Gastrocnemius medialis (tissue), 4 donors: ENCODE results near the gene HSPA6. TPM values are rescaled to one million over a fixed set of nuclear protein-coding genes. Genes with fewer than 3 reads are reported as not detected.
A peak's percentile ranks its signal among the peaks of the same experiment; 100 is the strongest.
"Not testable (repeated sequence)": the region's sequence is repeated elsewhere in the genome, so short reads cannot be mapped to it uniquely, and the experiment has no call there.

Experiments used
- ATAC-seq, 2 donors: fragments of 150-250 bp; one replicate each; pipeline ENCODE4 v1.9.1; 2016
- DNase-seq, 2 donors: peaks; one replicate each; pipeline ENCODE4 v3.0.0-alpha.2; 2019
- H3K27ac ChIP-seq, 4 donors: fragments of 200-600 bp; sonication (generic); 1 replicate in 1 of 4; 2 replicates in 3 of 4; pipeline ENCODE4 v1.5.1; 2016 to 2018; ENCODE audit warnings: mild to moderate bottlenecking in 2 of 4, moderate library complexity in 1 of 4
- H3K27me3 ChIP-seq, 3 donors: fragments of 200-600 bp; sonication (generic) in 2 of 3; 1 replicate in 1 of 3; 2 replicates in 2 of 3; pipeline versions ENCODE4 v1.5.1 to v1.6.0; 2016 to 2019; ENCODE audit warnings: mild to moderate bottlenecking in 1 of 3, moderate library complexity in 1 of 3
- H3K36me3 ChIP-seq, 2 donors: fragments of 200-600 bp; sonication (generic) in 1 of 2; one replicate each; pipeline ENCODE4 v1.5.1; 2017 to 2018
- H3K4me1 ChIP-seq, 2 donors: fragments of 200-600 bp; sonication (generic) in 1 of 2; one replicate each; pipeline ENCODE4 v1.5.1; 2016 to 2017; ENCODE audit warnings: mild to moderate bottlenecking in 2 of 2
- H3K4me3 ChIP-seq, 4 donors: fragments of 200-600 bp; sonication (generic) in 3 of 4; 1 replicate in 1 of 4; 2 replicates in 3 of 4; pipeline ENCODE4 v1.5.1; 2016 to 2019; ENCODE audit warnings: mild to moderate bottlenecking in 2 of 4
- H3K9me3 ChIP-seq, 3 donors: fragments of 200-600 bp; sonication (generic) in 2 of 3; 1 replicate in 1 of 3; 2 replicates in 2 of 3; pipeline ENCODE4 v1.5.1; 2016 to 2019
- POLR2A ChIP-seq, 2 donors: fragments of 450-650 bp; IDR thresholded peaks; one replicate each; pipeline ENCODE4 v1.6.1; 2017; ENCODE audit warnings: antibody characterized with exemption in 2 of 2, mild to moderate bottlenecking in 2 of 2, moderate library complexity in 2 of 2
- in situ Hi-C, 4 donors: fragments of 200-750 bp; cut with MboI; loops; one replicate each; pipeline versions ENCODE4 v1.15.0 to v1.8.0; 2017; ENCODE audit warnings: low sequenced_read_pairs in 4 of 4
- intact Hi-C: fragments of 100-400 bp; cut with DNase I; formaldehyde crosslinking; loops from one replicate; pipeline ENCODE4 v1.15.1; 2023; ENCODE audit warnings: low total_unique reads
- total RNA-seq, 4 donors: library from RNA; depleted of rRNA; stranded (reverse); fragments of >200 nt; gene quantifications; one replicate each; pipeline versions ENCODE4 v1.1.0 to v1.2.3, GENCODE V29; 2016
- TF ChIP-seq, protein P1 (sequence below), 5 experiments: fragments of 450-650 bp in 3 of 5; fragments of 200-600 bp in 2 of 5; sonication (generic) in 2 of 5; IDR thresholded peaks in 4 of 5; conservative IDR thresholded peaks in 1 of 5; 1 replicate in 4 of 5; 2 replicates in 1 of 5; pipeline ENCODE4 v1.5.1; 2016 to 2019; ENCODE audit warnings: antibody characterized with exemption in 5 of 5, mild to moderate bottlenecking in 3 of 5, moderate library complexity in 3 of 5

HSPA6 gene
- total RNA-seq, 4 donors from 2014 or later, result 0.25 to 0.60 TPM; not detected in 2

DNA sequence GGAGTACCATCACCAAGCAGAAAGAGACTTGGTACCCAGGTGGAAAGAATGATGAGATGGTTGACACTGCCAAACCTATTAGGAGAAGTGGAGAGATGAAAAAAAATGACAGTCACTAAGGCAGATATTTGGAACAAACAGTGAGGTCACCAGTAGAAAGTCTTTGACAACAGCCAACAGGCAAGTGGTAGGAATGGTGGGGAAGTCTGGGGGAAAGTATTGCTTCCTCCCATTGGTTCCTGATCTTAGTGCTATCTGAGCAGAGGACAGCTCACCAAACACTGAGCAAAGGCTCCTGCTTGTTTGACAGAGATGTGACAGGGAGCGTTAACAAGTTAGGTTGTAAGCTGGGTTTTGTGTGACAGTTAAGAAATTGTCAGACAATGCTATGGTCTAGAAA lies 18.8 kb downstream of the HSPA6 start:
- H3K27ac ChIP-seq, in situ Hi-C loops, H3K9me3 ChIP-seq, ATAC-seq, H3K4me3 ChIP-seq, DNase-seq, intact Hi-C loops, H3K4me1 ChIP-seq, H3K36me3 ChIP-seq: not testable (repeated sequence)
- peaks cover 3 to 14% (median 10%) of the 10 kb centered on the region in 3 donors for H3K27me3 ChIP-seq

DNA sequence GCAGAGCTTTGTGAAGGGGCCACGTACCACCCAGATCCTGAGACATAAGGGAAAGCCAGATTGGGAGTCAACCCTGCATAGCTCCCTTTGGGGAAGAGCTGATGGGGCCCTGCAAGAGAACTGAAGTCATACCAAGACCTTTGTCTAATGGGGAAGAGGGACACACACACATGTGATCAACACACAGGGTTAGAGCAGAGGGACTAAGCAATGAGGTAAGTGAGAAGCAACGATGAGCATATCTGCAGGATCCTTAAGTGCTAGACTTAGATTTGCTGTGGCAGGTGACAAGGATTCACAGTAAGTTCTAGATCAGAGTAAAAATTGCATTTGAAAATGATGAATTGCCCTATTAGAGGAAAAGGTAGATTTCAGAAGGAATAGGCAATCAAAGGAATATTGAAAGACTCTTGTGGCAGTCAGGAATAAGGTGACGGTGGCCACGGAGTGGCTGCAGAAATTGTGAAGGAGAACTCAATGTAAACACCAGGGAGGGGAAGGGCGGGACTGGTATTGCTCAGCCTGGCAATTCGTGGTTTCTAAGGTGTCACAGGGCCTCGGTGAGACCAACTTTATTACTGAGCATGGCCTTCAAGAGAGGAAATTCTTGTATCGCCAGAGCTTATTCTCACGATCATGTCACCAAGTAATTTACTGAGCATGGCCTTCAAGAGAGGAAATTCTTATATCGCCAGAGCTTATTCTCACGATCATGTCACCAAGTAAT lies 20.8 kb downstream of the HSPA6 start:
- H3K36me3 ChIP-seq, in situ Hi-C loops, intact Hi-C loops, H3K4me3 ChIP-seq, H3K27me3 ChIP-seq, H3K27ac ChIP-seq, DNase-seq, ATAC-seq, H3K9me3 ChIP-seq, H3K4me1 ChIP-seq: not testable (repeated sequence)

DNA sequence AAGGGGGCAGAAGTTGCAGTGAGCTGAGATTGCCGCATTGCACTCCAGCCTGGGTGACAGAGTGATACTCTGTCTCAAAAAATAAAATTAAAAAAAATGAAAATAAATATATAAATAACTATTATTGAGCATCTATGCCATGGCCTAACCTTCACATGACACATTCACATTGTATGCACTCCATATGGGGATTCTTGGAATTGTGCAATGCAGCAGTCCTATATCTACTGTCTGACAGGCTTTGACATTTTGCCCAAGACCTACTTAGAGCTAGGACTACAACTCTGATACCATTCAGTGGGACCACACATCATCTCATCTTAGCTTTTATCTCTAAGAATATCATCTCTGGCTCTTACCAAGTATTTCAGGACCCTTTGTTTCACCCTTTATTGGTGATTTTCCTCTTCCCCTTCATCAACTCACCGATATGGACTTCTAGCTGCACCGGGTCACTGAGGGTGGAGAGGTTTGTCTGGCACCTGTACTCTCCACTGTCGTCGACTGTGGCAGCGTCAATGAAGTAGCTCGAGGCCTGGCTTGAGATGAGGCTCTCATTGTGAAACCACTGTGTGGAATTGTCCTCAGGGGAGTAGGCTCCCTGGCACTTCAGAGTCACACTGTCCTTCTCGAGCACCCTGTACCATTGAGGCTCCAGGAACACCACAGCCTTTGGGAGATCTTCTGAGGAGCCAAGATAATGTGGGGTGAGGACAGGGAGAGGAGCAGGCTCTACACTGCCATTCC lies 23.8 kb downstream of the HSPA6 start:
- ATAC-seq, H3K4me3 ChIP-seq, H3K27me3 ChIP-seq, H3K4me1 ChIP-seq, DNase-seq, H3K27ac ChIP-seq, in situ Hi-C loops, H3K36me3 ChIP-seq, intact Hi-C loops, H3K9me3 ChIP-seq: not testable (repeated sequence)

DNA sequence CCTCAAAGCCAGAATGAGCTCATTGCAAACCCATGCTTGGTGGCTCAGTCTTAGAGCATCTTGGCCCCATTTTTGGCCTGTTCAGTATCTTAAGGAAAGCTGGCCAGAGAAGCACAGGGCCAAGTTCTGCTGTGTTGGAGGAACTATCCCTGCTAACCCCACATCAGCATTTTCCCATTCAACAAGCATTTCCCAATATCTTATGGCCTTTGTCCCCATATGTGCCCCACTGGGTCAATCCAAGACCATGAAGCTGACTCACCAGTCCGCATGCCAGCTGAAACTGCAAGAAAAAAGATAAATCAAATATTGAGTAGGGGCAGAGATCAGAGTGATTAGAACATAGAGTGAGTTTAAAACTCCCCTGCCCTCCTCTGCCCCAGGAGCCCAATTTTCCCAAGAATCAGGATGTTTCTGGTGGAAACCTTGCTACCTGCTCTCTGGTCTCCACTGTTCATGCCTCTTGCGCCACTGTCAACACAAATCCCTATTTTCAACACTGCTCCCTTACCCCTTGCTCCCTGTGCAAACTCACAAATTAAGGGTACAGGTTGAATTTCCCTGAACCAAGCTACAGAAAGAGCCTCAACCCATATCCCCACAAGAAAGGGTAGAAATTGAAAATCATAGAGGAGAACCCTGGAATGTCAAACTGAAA lies 24.5 kb downstream of the HSPA6 start:
- H3K4me1 ChIP-seq, H3K4me3 ChIP-seq, in situ Hi-C loops, H3K9me3 ChIP-seq, H3K27ac ChIP-seq, H3K36me3 ChIP-seq, DNase-seq, intact Hi-C loops, H3K27me3 ChIP-seq: not testable (repeated sequence)
- peak in 1 of 2 donors; percentile 24 for ATAC-seq

DNA sequence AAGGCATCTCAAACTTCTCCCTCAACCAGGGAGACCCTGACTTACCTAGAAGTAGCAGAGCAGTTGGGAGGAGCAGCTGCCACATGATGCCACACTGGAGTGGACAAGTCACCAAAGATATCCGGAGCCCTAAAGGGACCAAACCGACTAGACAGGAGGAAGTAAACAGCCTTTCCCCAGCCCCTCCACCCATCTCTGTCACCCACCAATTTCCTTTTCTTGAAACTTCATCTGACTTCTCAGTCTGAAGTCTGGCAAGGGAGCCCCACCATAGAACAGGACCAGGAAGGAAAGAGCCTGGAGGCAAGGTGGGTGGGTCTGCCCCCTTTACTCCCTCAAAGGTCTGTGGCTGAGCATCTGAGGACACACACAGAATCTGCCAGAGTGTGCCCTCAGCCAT lies 25.3 kb downstream of the HSPA6 start, which contains the start of gene FCGR3A:
TSS of gene FCGR3A (minus strand) at position 167 of the 400 bp plus-strand sequence. CDS start at position 85, 82 bp downstream.
- ATAC-seq (no peak), DNase-seq (no peak)
- in situ Hi-C loops, result no loop called here
- Histone ChIP-seq H3K9me3 (no peaks in the 10 kb centered on the region), H3K27ac (no peak within 1 kb of the TSS), H3K4me3 (no peak within 1 kb of the TSS), H3K27me3 (no peaks in the 10 kb centered on the region), H3K4me1 (no peaks in the 10 kb centered on the region), H3K36me3 (no peaks in the 10 kb centered on the region)
- intact Hi-C loops, result no loop called here
- TF ChIP-seq, protein P1, sequence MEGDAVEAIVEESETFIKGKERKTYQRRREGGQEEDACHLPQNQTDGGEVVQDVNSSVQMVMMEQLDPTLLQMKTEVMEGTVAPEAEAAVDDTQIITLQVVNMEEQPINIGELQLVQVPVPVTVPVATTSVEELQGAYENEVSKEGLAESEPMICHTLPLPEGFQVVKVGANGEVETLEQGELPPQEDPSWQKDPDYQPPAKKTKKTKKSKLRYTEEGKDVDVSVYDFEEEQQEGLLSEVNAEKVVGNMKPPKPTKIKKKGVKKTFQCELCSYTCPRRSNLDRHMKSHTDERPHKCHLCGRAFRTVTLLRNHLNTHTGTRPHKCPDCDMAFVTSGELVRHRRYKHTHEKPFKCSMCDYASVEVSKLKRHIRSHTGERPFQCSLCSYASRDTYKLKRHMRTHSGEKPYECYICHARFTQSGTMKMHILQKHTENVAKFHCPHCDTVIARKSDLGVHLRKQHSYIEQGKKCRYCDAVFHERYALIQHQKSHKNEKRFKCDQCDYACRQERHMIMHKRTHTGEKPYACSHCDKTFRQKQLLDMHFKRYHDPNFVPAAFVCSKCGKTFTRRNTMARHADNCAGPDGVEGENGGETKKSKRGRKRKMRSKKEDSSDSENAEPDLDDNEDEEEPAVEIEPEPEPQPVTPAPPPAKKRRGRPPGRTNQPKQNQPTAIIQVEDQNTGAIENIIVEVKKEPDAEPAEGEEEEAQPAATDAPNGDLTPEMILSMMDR (IDR thresholded peaks at IDR 0.05 in 4 of 5, conservative IDR thresholded peaks at IDR 0.05 in 1 of 5), result no peak
- no peak for TF ChIP-seq POLR2A (IDR thresholded peaks at IDR 0.05)

DNA sequence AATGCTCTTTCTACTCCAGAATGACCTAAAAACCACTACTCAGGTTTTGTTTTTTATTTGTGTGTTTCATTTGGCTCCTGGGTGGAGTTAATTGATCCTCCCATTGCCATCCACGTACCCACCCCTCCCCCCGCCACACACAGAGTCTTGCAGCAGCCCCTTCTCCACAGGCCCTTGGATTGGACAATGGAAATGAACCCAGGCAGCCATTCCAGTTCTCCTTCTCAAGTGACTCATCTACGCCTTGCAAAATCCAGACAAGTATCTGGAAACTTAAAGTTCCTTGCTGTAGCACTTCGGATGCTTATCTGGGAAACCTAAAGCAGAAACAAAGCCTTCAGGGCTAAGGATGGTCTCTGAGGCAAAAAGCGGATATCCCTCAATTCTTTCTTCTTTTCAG lies 26.6 kb downstream of the HSPA6 start:
- intact Hi-C loops, H3K4me1 ChIP-seq, H3K27ac ChIP-seq, H3K36me3 ChIP-seq, H3K9me3 ChIP-seq, DNase-seq, ATAC-seq, H3K27me3 ChIP-seq, in situ Hi-C loops, H3K4me3 ChIP-seq: not testable (repeated sequence)

DNA sequence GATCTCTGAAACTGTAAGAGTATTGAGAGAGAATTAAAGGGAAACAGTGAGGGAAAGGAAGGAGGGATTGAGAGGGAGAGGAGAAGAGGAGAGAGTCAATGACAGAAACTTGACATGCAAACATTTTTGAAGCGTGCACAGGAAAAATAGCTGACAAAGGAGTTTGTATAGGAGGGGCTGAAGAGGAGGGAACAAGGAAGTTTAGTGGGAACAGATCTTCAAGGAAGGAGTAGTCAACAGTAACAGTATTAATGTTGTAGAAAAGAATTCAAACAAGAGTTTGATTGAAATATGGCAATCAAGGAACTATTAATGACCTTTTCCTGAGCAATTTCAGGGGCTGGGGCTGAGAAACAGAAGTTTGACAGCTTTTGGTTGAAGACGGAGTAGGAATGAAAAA lies 29.3 kb downstream of the HSPA6 start:
- intact Hi-C loops, H3K27ac ChIP-seq, H3K27me3 ChIP-seq, H3K4me3 ChIP-seq, H3K9me3 ChIP-seq, ATAC-seq, H3K4me1 ChIP-seq, in situ Hi-C loops, H3K36me3 ChIP-seq, DNase-seq: not testable (repeated sequence)

DNA sequence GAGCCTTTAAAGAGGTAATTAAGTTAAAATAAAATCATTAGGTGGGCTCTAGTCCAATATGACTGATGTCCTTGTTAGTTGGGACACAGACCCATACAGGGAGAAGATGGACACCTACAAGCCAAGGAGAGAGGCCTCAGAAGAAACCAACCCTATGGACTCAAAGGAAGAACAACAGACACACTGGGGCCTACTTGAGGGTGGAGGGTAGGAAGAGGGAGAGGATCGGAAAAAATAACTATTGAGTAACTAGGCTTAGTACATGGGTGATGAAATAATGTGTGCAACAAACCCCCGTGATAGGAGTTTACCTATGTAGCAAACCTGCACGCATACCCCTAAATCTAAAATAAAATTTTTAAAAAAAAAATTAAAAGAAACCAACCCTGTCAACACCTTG lies 30.0 kb downstream of the HSPA6 start:
- intact Hi-C loops, result not testable (repeated sequence)

DNA sequence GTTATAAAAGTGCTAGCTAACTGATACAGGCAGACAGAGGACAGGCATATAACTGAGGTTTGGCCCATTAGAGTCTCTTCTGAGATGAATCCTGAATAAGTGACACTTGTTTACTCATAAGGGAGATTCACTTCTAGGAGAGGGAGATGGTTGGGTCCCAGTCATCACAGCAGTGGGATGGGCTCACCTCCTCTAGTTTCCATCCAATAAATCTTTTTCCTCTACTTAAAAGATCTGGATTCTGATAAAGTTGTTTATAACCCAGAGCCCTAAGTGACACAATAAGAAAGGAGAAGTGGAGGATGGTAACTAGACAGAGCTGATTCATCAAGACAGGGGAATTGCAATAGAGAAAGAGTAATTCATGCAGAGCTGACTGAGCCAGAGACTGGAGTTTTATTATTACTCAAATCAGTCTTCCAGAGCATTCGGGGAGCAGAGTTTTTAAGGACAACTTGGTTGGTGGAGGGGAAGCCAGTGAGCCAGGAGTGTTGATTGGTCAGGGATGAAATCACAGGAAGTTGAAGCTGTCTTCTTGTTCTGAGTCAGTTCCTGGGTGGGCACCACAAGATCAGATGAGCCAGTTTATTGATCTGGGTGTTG lies 30.6 kb downstream of the HSPA6 start:
- intact Hi-C loops, H3K36me3 ChIP-seq: not testable (repeated sequence)

More for the DNA sequence above, 30.0 kb downstream of the HSPA6 start:
- H3K4me1 ChIP-seq, H3K4me3 ChIP-seq, in situ Hi-C loops, H3K36me3 ChIP-seq, DNase-seq, ATAC-seq, H3K27ac ChIP-seq, H3K27me3 ChIP-seq, H3K9me3 ChIP-seq: not testable (repeated sequence)

DNA sequence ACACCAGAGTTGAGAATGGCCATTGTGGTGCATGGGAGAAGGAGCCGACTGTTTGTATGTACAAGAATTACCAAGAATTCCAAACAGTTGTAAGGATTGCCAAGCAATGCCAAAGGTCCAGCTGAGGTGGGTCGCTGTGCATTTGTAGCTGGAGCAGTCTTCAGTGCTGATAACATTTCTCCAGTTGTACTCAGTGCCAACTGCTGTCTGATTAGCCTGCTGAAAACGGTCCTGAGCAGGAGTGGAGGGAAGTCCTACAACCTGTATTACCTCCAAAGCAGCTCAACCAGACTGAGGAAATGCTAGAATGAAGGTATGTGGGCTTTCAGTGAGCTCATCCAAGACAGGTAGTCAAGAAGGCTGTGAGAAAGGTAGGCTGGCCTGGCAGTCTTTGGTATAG lies 31.8 kb downstream of the HSPA6 start:
- H3K4me1 ChIP-seq, H3K4me3 ChIP-seq, H3K9me3 ChIP-seq, in situ Hi-C loops, H3K36me3 ChIP-seq, H3K27me3 ChIP-seq, ATAC-seq, H3K27ac ChIP-seq, intact Hi-C loops, DNase-seq: not testable (repeated sequence)

More for the DNA sequence above, 30.6 kb downstream of the HSPA6 start:
- H3K27ac ChIP-seq, DNase-seq, in situ Hi-C loops, H3K9me3 ChIP-seq, H3K4me1 ChIP-seq, ATAC-seq, H3K27me3 ChIP-seq, H3K4me3 ChIP-seq: not testable (repeated sequence)
